Lung (tissue), 12 donors: ENCODE data around the gene TRIM52. TPM values are rescaled to one million over a fixed set of nuclear protein-coding genes. Genes with fewer than 3 reads are reported as not detected.
"Not testable (repeated sequence)": the region's sequence is repeated elsewhere in the genome, so short reads cannot be mapped to it uniquely, and the experiment has no call there.

Experiments
- ATAC-seq: fragments of 200-7000 bp; cut with Tn5 transposase; one replicate; pipeline ENCODE4 v1.9.1; 2020; ENCODE audit warnings: moderate number of reproducible peaks; ENCODE audit not compliant: insufficient read depth, low FRiP score
- DNase-seq, 3 donors: peaks; one replicate each; pipeline ENCODE4 v3.0.0-alpha.2; 2013 to 2017
- H3K27ac ChIP-seq, 2 donors: one replicate each; pipeline ENCODE4 v1.5.1; 2013; ENCODE audit warnings: mild to moderate bottlenecking in 2 of 2, moderate library complexity in 2 of 2, control low read depth in 1 of 2, inconsistent platforms in 1 of 2, low read depth in 1 of 2, low read length in 1 of 2
- H3K27me3 ChIP-seq, 3 donors: one replicate each; pipeline ENCODE4 v1.5.1; 2013; ENCODE audit warnings: low read length in 2 of 3; ENCODE audit not compliant: control insufficient read depth in 3 of 3, insufficient read depth in 3 of 3
- H3K36me3 ChIP-seq, 4 donors: one replicate each; pipeline ENCODE4 v1.5.1; 2013; ENCODE audit warnings: low read length in 4 of 4, mild to moderate bottlenecking in 1 of 4, moderate library complexity in 1 of 4; ENCODE audit not compliant: control insufficient read depth in 4 of 4, insufficient read depth in 4 of 4
- H3K4me1 ChIP-seq, 5 donors: one replicate each; pipeline ENCODE4 v1.5.1; 2013; ENCODE audit warnings: low read length in 5 of 5, mild to moderate bottlenecking in 2 of 5, moderate library complexity in 1 of 5; ENCODE audit not compliant: control insufficient read depth in 5 of 5, insufficient read depth in 5 of 5
- H3K4me3 ChIP-seq: one replicate; pipeline ENCODE4 v1.5.1; 2013; ENCODE audit warnings: mild to moderate bottlenecking, control low read depth, moderate library complexity
- H3K9ac ChIP-seq, 2 donors: one replicate each; pipeline ENCODE4 v1.5.1; 2013; ENCODE audit warnings: low read length in 2 of 2, control low read depth in 1 of 2; ENCODE audit not compliant: insufficient read depth in 1 of 2
- H3K9me3 ChIP-seq, 4 donors: one replicate each; pipeline ENCODE4 v1.5.1; 2013; ENCODE audit warnings: low read length in 3 of 4, mild to moderate bottlenecking in 1 of 4, moderate library complexity in 1 of 4; ENCODE audit not compliant: control insufficient read depth in 4 of 4, insufficient read depth in 3 of 4
- WGBS, 2 donors: extraction: QIAGEN DNeasy Blood & Tissue Kit; methylation state at CpG; one replicate each; pipeline ENCODE4 v1.1.7; 2013; 5-methylcytosine and 5-hydroxymethylcytosine counted together
- polyA plus RNA-seq, 2 donors: library from polyadenylated mRNA; stranded (reverse); fragments of 200-250 nt; gene quantifications; one replicate each; pipeline ENCODE4 v1.2.1, GENCODE V29; 2013
- total RNA-seq, 2 donors: library from RNA; depleted of rRNA in 1 of 2; stranded (reverse); fragments of >200 nt in 1 of 2; gene quantifications; one replicate each; pipeline ENCODE4 v1.2.1, GENCODE V29; 2014 to 2021
- TF ChIP-seq, protein P1 (sequence below): IDR thresholded peaks from 2 replicates; pipeline ENCODE4 v1.5.1; 2012; ENCODE audit warnings: mild to moderate bottlenecking; ENCODE audit errors: control extremely low read depth, extremely low read depth
- donor health status: control.
- donor health status: control.
- donor health status: Bipolar disorder and iron deficiency.
- donor health status: healthy.
- donor health status: DM: yes; HTN: yes; CAD: no.

TRIM52 gene
- total and polyA plus RNA-seq, 4 donors, result 6.5 to 19.3 (median 13.8) TPM

DNA sequence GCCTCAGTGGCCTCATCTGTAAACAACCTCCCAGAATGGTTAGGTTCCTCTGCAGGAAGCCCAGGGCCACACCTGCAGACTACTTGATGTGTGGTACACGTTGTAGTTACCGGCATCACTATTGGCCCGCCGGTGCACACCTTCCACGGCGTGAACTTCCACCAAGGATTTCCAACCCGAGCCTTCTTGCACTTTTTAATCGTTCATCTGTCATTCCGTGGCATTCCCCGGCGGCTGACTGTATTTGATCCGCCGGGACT, 43.2 kb downstream of the TRIM52 start:
- Histone ChIP-seq H3K27ac (peak overlapping the region in 1 of 2 donors; percentile 61), H3K9me3 (no peaks in the 10 kb centered on the region), H3K9ac (peak overlapping the region in 1 of 2 donors; percentile 23), H3K27me3 (peaks cover 0 to 36% (median 28%) of the 10 kb centered on the region in 3 donors), H3K36me3 (no peaks in the 10 kb centered on the region), H3K4me1 (peaks cover 0 to 26% (median 6%) of the 10 kb centered on the region in 5 donors), H3K4me3 (peak overlapping the region; percentile 36)
- ATAC-seq, result no peak
- 2 to 4% methylated on average over 13 of the region's 13 CpGs for WGBS, 2 donors
- TF ChIP-seq, protein P1, sequence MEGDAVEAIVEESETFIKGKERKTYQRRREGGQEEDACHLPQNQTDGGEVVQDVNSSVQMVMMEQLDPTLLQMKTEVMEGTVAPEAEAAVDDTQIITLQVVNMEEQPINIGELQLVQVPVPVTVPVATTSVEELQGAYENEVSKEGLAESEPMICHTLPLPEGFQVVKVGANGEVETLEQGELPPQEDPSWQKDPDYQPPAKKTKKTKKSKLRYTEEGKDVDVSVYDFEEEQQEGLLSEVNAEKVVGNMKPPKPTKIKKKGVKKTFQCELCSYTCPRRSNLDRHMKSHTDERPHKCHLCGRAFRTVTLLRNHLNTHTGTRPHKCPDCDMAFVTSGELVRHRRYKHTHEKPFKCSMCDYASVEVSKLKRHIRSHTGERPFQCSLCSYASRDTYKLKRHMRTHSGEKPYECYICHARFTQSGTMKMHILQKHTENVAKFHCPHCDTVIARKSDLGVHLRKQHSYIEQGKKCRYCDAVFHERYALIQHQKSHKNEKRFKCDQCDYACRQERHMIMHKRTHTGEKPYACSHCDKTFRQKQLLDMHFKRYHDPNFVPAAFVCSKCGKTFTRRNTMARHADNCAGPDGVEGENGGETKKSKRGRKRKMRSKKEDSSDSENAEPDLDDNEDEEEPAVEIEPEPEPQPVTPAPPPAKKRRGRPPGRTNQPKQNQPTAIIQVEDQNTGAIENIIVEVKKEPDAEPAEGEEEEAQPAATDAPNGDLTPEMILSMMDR, result no peak
- DNase-seq, result no peak

GRCh38 chr5:181217111-181217802, 43.7 kb downstream of the TRIM52 start:
- Histone ChIP-seq H3K27me3 (peaks cover 0 to 39% (median 28%) of the 10 kb centered on the region in 3 donors), H3K4me3 (peak overlapping the region; percentile 36), H3K4me1 (peaks cover 0 to 23% (median 6%) of the 10 kb centered on the region in 5 donors), H3K9me3 (no peaks in the 10 kb centered on the region), H3K9ac (peak overlapping the region in 1 of 2 donors; percentile 23), H3K27ac (peak overlapping the region; percentile 23 to 61), H3K36me3 (no peaks in the 10 kb centered on the region)
- TF ChIP-seq, protein P1, result no peak
- DNase-seq (peak; percentile 59 to 62 (median 62)), ATAC-seq (peak; percentile 21)
- 0 to 2% methylated on average over 46 of the region's 46 CpGs for WGBS, 2 donors

- Histone ChIP-seq H3K4me1 (peaks cover 0 to 23% (median 6%) of the 10 kb centered on the region in 5 donors), H3K27me3 (peaks cover 0 to 43% (median 28%) of the 10 kb centered on the region in 3 donors), H3K9me3 (no peaks in the 10 kb centered on the region), H3K4me3 (no peak overlapping the region), H3K36me3 (no peaks in the 10 kb centered on the region), H3K27ac (peak overlapping the region in 1 of 2 donors; percentile 35), H3K9ac (peak overlapping the region in 1 of 2 donors; percentile 42)
- ATAC-seq, result no peak
- no peak for DNase-seq
- TF ChIP-seq, protein P1, result no peak
- WGBS, 2 donors, result 19 to 35% methylated on average over 44 of the region's 44 CpGs
Observed at GRCh38 chr5:181215997-181216989, 44.6 kb downstream of the TRIM52 start.

GRCh38 chr5:181214249-181214648, 46.7 kb downstream of the TRIM52 start:
- not testable (repeated sequence) for DNase-seq, H3K9ac ChIP-seq, ATAC-seq, H3K27ac ChIP-seq, H3K9me3 ChIP-seq, H3K36me3 ChIP-seq, H3K4me3 ChIP-seq
- Histone ChIP-seq H3K27me3 (peaks cover 0 to 32% (median 18%) of the 10 kb centered on the region in 3 donors), H3K4me1 (peaks cover 0 to 18% (median 6%) of the 10 kb centered on the region in 5 donors)
- 82 to 95% methylated on average over 10 of the region's 10 CpGs for WGBS, 2 donors
